GM10266 (cell line): ENCODE measurements around the gene CNOT6L.

ENCODE experiments used
- DNase-seq: peaks from one replicate; pipeline ENCODE4 v3.0.0; 2012; ENCODE audit errors: extremely low spot score
- TF ChIP-seq, protein P1 (sequence below): IDR thresholded peaks from 2 replicates; pipeline ENCODE4 v1.5.1; 2012; ENCODE audit warnings: mild to moderate bottlenecking, low read depth; ENCODE audit not compliant: control insufficient read depth, insufficient read depth; ENCODE audit errors: missing control alignments

Gene CNOT6L

DNA sequence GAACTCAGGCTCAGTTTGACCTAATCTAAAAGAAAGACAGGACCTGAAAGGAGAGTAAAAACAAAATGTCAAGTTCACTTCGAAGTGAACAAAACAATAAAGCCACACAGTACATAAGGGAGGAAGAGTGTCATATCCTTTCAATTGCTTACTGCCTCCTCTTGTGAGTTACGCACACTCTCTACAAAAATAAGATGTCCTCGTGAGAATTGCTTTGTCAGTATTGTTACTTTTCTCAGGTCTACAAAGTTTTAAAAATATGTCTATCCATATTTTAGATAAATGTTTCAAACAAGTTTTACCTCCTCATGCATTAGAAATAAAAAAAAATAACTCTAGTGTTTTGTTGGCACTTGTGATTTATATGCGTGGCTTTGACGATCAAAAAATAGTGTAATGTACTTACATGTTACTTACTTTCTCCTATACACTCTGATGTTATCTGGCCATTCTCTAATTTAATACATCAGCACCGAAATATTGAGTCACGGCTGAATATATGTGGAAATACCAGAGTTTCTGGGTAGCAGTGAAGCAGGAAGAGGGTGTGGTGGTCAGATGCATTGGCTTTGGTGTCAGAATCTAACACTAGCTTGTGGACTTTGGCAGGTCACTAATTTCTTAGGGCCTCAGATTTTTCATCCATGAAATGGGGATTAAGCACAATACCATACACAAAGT lies 35.4 kb upstream of the CNOT6L start:
- TF ChIP-seq, protein P1, sequence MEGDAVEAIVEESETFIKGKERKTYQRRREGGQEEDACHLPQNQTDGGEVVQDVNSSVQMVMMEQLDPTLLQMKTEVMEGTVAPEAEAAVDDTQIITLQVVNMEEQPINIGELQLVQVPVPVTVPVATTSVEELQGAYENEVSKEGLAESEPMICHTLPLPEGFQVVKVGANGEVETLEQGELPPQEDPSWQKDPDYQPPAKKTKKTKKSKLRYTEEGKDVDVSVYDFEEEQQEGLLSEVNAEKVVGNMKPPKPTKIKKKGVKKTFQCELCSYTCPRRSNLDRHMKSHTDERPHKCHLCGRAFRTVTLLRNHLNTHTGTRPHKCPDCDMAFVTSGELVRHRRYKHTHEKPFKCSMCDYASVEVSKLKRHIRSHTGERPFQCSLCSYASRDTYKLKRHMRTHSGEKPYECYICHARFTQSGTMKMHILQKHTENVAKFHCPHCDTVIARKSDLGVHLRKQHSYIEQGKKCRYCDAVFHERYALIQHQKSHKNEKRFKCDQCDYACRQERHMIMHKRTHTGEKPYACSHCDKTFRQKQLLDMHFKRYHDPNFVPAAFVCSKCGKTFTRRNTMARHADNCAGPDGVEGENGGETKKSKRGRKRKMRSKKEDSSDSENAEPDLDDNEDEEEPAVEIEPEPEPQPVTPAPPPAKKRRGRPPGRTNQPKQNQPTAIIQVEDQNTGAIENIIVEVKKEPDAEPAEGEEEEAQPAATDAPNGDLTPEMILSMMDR = no peak
- DNase-seq = no peak

DNA sequence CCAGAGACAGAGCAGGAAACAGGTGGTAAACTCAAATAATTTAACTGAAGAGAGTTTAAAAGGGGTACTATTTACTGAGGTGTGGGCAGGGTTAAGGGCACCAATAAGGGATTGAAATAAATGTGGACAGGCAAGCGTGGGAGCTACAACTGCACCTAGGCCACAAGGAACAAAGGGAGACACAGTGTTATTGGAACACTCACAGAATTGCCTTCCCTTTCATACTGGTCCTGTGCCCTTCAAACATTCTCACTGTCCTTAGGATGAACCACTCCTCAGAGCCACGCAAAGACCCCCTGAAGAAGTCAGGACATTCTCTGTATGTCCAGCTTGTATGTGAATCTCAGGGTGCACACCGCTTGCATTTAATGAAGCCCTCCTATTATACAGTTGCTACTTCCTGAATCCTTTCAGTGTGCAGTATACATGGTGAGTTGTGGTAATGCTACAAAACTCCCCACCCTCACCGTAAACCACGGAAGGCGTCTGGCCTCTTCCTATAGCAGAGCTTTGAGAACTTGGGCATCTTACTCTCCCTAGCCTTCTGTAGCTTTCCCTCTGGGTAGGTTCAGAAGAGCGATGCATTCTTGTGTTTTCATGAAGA lies 33.8 kb upstream of the CNOT6L start:
- TF ChIP-seq, protein P1 = no peak
- peak; percentile 42 for DNase-seq

DNA sequence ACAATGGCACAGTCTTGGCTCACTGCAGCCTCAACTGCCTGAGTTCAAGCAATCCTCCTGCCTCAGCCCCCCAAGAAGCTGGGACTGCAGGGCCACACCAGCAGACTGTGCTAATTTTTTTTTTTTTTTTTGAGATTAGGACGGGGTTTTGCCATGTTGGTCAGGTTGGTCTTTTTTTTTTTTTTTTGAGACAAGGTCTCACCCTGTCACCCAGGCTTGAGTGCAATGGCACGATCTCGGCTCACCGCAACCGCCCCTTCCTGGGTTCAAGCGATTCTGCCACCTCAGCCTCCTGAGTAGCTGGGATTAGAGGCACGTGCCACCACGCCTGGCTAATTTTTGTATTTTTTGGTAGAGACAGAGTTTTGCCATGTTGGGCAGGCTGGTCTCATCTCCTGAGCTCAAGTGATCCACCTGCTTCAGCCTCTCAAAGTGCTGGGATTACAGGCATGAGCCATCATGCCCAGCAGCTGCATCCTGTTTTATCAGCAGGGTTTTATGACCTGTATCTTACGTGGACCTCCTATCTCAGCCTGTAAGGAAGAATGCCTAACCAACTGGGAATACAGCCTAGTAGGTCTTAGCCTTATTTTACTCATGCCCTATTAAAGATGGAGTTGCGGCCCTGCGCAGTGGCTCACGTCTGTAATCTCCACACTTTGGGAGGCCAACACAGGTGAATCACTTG lies 30.3 kb upstream of the CNOT6L start:
- no peak for DNase-seq
- TF ChIP-seq, protein P1 = no peak

DNA sequence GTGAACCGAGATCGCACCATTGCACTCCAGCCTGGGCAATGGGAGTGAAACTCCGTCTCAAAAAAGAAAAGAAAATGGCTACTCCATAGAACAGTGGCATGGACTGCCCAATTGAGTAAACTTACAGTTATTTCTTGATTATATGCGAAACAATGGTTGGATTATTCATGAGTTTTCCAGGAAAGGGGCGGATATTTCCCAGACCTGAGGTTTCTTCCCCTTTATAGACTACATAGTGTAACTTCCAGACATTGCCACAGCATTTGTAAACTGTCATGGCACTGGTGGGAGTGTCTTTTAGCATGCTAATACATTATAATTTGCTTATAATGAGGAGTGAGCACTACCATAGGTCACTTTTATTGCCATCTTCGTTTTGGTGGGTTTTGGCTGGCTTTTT lies 29.3 kb upstream of the CNOT6L start:
- TF ChIP-seq, protein P1 = no peak
- no peak for DNase-seq

DNA sequence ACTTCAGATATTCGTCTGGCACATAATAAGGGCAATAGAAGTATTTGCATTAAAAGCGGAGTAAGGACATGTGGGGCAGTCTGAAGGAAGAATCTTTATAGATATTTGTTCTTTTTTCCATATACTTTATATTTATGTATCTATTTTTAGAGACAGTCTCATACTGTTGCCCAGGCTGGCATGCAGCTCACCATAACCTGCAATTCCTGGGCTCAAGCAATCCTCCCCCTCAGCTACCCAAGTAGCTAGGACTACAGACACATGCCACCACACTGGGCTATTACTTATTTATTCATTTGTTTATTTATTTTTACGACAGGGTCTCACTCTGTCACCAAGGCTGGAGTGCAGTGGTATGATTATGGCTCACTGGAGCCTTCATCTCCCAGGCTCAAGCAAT lies 26.8 kb upstream of the CNOT6L start:
- no peak for DNase-seq
- TF ChIP-seq, protein P1 = no peak

DNA sequence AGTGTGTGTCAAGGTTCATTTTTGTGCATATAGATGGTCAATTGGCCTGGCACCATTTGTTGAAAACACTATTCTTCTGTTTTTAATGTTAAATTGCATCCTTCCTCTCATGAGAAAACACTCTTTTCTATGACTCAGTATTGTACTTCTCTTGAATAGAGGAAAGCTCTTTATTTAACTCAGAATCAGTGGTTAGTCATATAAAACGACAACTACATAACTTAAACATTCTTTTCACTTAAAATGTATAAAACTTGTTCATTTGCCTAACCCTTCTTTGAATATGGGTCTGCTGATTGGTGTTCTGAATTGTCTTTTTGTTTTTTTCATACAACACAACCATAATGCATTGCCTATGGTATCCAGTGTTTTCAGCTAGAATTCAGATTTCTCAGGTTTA lies 26.2 kb upstream of the CNOT6L start:
- no peak for DNase-seq
- TF ChIP-seq, protein P1 = no peak

DNA sequence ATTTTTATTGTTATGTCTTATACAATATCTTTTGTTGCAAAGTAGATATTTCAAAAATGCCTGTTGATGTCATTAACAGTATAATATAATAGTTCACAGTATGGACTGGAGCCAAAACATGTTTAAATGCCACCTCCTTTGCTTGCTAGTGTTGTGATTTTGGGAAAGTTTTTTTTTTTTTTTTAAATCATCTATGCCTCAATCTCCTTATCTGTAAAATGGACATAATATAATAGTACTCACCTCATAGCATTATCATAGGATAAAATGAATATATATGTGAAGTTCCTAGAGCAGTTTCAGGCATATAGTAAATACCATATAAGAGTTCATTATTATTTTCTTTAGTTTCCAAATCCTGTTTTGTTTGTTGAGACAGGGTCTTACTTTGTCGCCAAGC lies 25.2 kb upstream of the CNOT6L start:
- TF ChIP-seq, protein P1 = no peak
- no peak for DNase-seq
